ENCODE results near the gene HASPIN. TPM values are rescaled to one million over a fixed set of nuclear protein-coding genes. Genes with fewer than 3 reads are reported as not detected.
A peak's percentile ranks its signal among the peaks of the same experiment; 100 is the strongest.

HASPIN gene
- total and polyA plus RNA-seq, 2 of the 13 experiments (the other 11 are each of a cell fraction or from before 2014, with no cell fraction given), result 2.7 to 8.1 TPM

DNA sequence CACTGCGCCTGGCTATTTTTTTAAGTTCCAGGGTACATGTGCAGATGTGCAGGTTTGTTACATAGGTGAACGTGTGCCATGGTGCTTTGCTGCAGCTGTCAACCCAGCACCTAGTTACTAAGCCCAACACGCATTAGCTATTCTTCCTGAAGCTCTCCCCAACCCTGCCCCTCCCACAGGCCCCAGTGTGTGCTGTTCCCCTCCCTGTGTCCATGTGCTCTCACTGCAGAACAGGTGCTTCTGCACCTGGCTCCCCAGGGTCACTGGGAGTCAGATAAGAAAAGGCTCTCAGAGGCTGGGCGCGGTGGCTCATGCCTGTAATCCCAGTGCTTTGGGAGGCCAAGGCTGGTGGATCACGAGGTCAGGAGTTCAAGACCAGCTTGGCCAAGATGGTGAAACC, 6.2 kb downstream of the HASPIN start:
- Histone ChIP-seq H3K4me1 (ENCODE audit: insufficient read depth, low read length) (peaks cover 54% of the 10 kb centered on the region), H3K4me3 (replicated peaks in 1 of 3; ENCODE audit: insufficient read depth in 1 of 3, low read depth in 2 of 3, low read length in 3 of 3) (no peak overlapping the region), H4K20me1 (ENCODE audit: insufficient read depth, low read length) (no peaks in the 10 kb centered on the region), H3K36me3 (replicated peaks in 1 of 2; ENCODE audit: control insufficient read depth in 1 of 2, insufficient read depth in 2 of 2, low read length in 2 of 2) (no peaks in the 10 kb centered on the region; a peak in 1 of 5 replicates), H3K4me2 (ENCODE audit: low read depth, low read length) (no peak overlapping the region), H3K27me3 (ENCODE audit: control insufficient read depth in 1 of 2, insufficient read depth in 2 of 2, low read length in 2 of 2) (no peaks in the 10 kb centered on the region), H2AFZ (ENCODE audit: low read length) (no peak overlapping the region), H3K79me2 (ENCODE audit: insufficient read depth, low read length) (peaks cover 18% of the 10 kb centered on the region), H3K9ac (ENCODE audit: insufficient read depth, low read depth, low read length) (no peak overlapping the region), H3K9me3 (ENCODE audit: low read length) (no peaks in the 10 kb centered on the region), H3K27ac (ENCODE audit: extremely low read length, insufficient read depth, low read length) (no peak overlapping the region)
- in situ Hi-C loops (cut with HindIII; ENCODE audit: extremely low pct_ligation_motif_present, low pct_unique_long_range_greater_than_20kb), result loop anchor here (10.0 kb wide), 1 partner anchor 175 kb away; no protein-coding TSS in a partner anchor
- ChIA-PET POLR2A (no interaction called here), CTCF (ENCODE audit: low intra/inter-chr PET ratio, low total read pairs) (no interaction called here)
- BruUV-seq (replicated peaks), result no TSS peak
- TF ChIP-seq, protein P1, sequence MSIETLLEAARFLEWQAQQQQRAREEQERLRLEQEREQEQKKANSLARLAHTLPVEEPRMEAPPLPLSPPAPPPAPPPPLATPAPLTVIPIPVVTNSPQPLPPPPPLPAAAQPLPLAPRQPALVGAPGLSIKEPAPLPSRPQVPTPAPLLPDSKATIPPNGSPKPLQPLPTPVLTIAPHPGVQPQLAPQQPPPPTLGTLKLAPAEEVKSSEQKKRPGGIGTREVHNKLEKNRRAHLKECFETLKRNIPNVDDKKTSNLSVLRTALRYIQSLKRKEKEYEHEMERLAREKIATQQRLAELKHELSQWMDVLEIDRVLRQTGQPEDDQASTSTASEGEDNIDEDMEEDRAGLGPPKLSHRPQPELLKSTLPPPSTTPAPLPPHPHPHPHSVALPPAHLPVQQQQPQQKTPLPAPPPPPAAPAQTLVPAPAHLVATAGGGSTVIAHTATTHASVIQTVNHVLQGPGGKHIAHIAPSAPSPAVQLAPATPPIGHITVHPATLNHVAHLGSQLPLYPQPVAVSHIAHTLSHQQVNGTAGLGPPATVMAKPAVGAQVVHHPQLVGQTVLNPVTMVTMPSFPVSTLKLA (IDR thresholded peaks at IDR 0.05), result peak; percentile 47; the same call in 1 of the 2 replicates
- TF ChIP-seq TBX3 (IDR thresholded peaks at IDR 0.05; ENCODE audit: borderline replicate concordance), result no peak
- FAIRE-seq (no peak), DNase-seq (ENCODE audit: low spot score) (no peak), ATAC-seq (no peak)
- intact Hi-C loops (cut with micrococcal nuclease; ENCODE audit: unreplicated experiment), result loop anchor here (5.0 to 10.0 kb wide), 2 partner anchors 48 to 175 kb away; no protein-coding TSS in a partner anchor
- 93% methylated on average over 2 of the region's 6 CpGs for WGBS (ENCODE audit: low lambda C conversion rate)

DNA sequence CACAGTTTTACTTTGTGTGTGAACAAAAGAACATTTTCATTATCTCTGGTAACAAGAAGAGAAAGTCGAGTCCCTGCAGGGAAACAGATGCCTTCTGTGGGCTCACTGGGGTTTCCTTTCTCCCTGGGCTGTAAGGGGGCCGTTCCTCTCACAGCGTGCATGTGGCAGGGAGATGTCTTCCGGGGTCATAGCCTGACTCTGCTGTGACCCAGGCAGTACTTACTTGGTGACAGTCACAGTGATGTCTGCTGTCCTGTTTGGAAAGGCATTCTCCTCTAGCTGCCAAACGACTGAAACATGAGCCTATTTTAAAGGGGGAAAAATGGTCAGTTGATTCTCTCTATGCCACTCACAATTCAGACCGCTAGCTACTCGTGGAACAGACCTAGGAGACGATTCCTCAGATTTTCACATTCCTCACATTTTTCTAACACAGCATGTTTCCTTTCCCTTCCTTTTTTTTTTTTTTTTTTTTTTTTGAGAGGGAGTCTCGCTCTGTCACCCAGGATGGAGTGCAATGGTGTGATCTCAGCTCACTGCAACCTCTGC, 7.3 kb downstream of the HASPIN start:
- Histone ChIP-seq H3K36me3 (replicated peaks in 1 of 2; ENCODE audit: control insufficient read depth in 1 of 2, insufficient read depth in 2 of 2, low read length in 2 of 2) (no peaks in the 10 kb centered on the region), H3K4me2 (ENCODE audit: low read depth, low read length) (no peak overlapping the region)
- CTCF ChIA-PET (ENCODE audit: low intra/inter-chr PET ratio, low total read pairs), result no interaction called here

More for the DNA sequence above, 7.3 kb downstream of the HASPIN start:
- ATAC-seq (no peak), DNase-seq (ENCODE audit: low spot score) (no peak), FAIRE-seq (no peak)
- in situ Hi-C loops (cut with HindIII; ENCODE audit: extremely low pct_ligation_motif_present, low pct_unique_long_range_greater_than_20kb), result loop anchor here (10.0 kb wide), 1 partner anchor 174 kb away; no protein-coding TSS in a partner anchor
- BruUV-seq (replicated peaks), result no TSS peak
- intact Hi-C loops (cut with micrococcal nuclease; ENCODE audit: unreplicated experiment), result loop anchor here (5.0 to 10.0 kb wide), 2 partner anchors 49 to 174 kb away; no protein-coding TSS in a partner anchor
- H3K79me2 ChIP-seq (ENCODE audit: insufficient read depth, low read length), result peaks cover 8% of the 10 kb centered on the region
- no peaks in the 10 kb centered on the region for H3K27me3 ChIP-seq (ENCODE audit: control insufficient read depth in 1 of 2, insufficient read depth in 2 of 2, low read length in 2 of 2)
- H4K20me1 ChIP-seq (ENCODE audit: insufficient read depth, low read length), result no peaks in the 10 kb centered on the region
- POLR2A ChIA-PET, result no interaction called here
- peaks cover 45% of the 10 kb centered on the region for H3K4me1 ChIP-seq (ENCODE audit: insufficient read depth, low read length)
- WGBS (ENCODE audit: low lambda C conversion rate), result 44% methylated on average over 6 of the region's 9 CpGs
- H3K9me3 ChIP-seq (ENCODE audit: low read length), result no peaks in the 10 kb centered on the region
- no peak overlapping the region for H3K27ac ChIP-seq (ENCODE audit: extremely low read length, insufficient read depth, low read length)
- H2AFZ ChIP-seq (ENCODE audit: low read length), result no peak overlapping the region
- no peak overlapping the region for H3K4me3 ChIP-seq (replicated peaks in 1 of 3; ENCODE audit: insufficient read depth in 1 of 3, low read depth in 2 of 3, low read length in 3 of 3)
- H3K9ac ChIP-seq (ENCODE audit: insufficient read depth, low read depth, low read length), result no peak overlapping the region
- peak; percentile 73; the same call in 1 of the 2 replicates for TF ChIP-seq NR2C2 (CRISPR knock-in tag; IDR thresholded peaks at IDR 0.05; ENCODE audit: borderline replicate concordance)
- no peak for TF ChIP-seq THAP11 (CRISPR knock-in tag; IDR thresholded peaks at IDR 0.05)
- TF ChIP-seq, protein P2, sequence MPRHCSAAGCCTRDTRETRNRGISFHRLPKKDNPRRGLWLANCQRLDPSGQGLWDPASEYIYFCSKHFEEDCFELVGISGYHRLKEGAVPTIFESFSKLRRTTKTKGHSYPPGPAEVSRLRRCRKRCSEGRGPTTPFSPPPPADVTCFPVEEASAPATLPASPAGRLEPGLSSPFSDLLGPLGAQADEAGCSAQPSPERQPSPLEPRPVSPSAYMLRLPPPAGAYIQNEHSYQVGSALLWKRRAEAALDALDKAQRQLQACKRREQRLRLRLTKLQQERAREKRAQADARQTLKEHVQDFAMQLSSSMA (CRISPR knock-in tag; IDR thresholded peaks at IDR 0.05), result no peak
- peak; percentile 29 for TF ChIP-seq GABPA (IDR thresholded peaks at IDR 0.05; ENCODE audit: low read depth, low read length)
- 0 out of 2 replicates have a peak, but pooled peaks have one; percentile 37 for TF ChIP-seq GABPA (CRISPR knock-in tag; IDR thresholded peaks at IDR 0.05; ENCODE audit: low read depth)
- TF ChIP-seq ZBTB8A (CRISPR knock-in tag; IDR thresholded peaks at IDR 0.05; ENCODE audit: borderline replicate concordance, low read depth), result no peak
- no peak for TF ChIP-seq PCBP2 (optimal IDR thresholded peaks at IDR 0.05; ENCODE audit: low read depth, low read length, poor library complexity, severe bottlenecking)

All from HepG2 (cell line).